ENCODE data around the gene GPR63. TPM values are rescaled to one million over a fixed set of nuclear protein-coding genes. Genes with fewer than 3 reads are reported as not detected.
"Not testable (repeated sequence)": the region's sequence is repeated elsewhere in the genome, so short reads cannot be mapped to it uniquely, and the experiment has no call there.

The GPR63 gene
- total RNA-seq = 0.98 and 2.2 TPM in 2 replicates

- no peak for DNase-seq (ENCODE audit: low read depth)
- no peak for TF ChIP-seq CTCF (conservative IDR thresholded peaks at IDR 0.05; ENCODE audit: low read depth, low read length)
- H3K4me3 ChIP-seq (ENCODE audit: low read depth, low read length) = peak within 1 kb of the TSS; percentile 77
These were observed at the start of gene GPR63 for GRCh38 chr6:96837081-96837971. TSS of gene GPR63 (minus strand) at chr6:96837477. CDS start at chr6:96799731, 37,746 bp downstream.

GRCh38 chr6:96886519-96886918 is 49.2 kb upstream of the GPR63 start:
- TF ChIP-seq CTCF (conservative IDR thresholded peaks at IDR 0.05; ENCODE audit: low read depth, low read length) = no peak
- DNase-seq (ENCODE audit: low read depth) = no peak
- H3K4me3 ChIP-seq (ENCODE audit: low read depth, low read length) = no peak overlapping the region

- H3K4me3 ChIP-seq (ENCODE audit: low read depth, low read length) = peak overlapping the region; percentile 32
- not testable (repeated sequence) for DNase-seq (ENCODE audit: low read depth)
These were observed 47.9 kb upstream of the GPR63 start for GRCh38 chr6:96885187-96885631.

GRCh38 chr6:96878143-96878542 is 40.9 kb upstream of the GPR63 start:
- H3K4me3 ChIP-seq (ENCODE audit: low read depth, low read length) = no peak overlapping the region
- TF ChIP-seq CTCF (conservative IDR thresholded peaks at IDR 0.05; ENCODE audit: low read depth, low read length) = no peak
- DNase-seq (ENCODE audit: low read depth) = no peak

- DNase-seq (ENCODE audit: low read depth) = no peak
- no peak for TF ChIP-seq CTCF (conservative IDR thresholded peaks at IDR 0.05; ENCODE audit: low read depth, low read length)
- H3K4me3 ChIP-seq (ENCODE audit: low read depth, low read length) = no peak overlapping the region
These were observed 39.7 kb upstream of the GPR63 start for GRCh38 chr6:96876886-96877545.

GRCh38 chr6:96872976-96873375 is 35.7 kb upstream of the GPR63 start:
- TF ChIP-seq CTCF (conservative IDR thresholded peaks at IDR 0.05; ENCODE audit: low read depth, low read length) = no peak
- no peak overlapping the region for H3K4me3 ChIP-seq (ENCODE audit: low read depth, low read length)
- no peak for DNase-seq (ENCODE audit: low read depth)

GRCh38 chr6:96865055-96865405 is 27.8 kb upstream of the GPR63 start:
- no peak overlapping the region for H3K4me3 ChIP-seq (ENCODE audit: low read depth, low read length)
- TF ChIP-seq CTCF (conservative IDR thresholded peaks at IDR 0.05; ENCODE audit: low read depth, low read length) = no peak
- no peak for DNase-seq (ENCODE audit: low read depth)

Measured in epithelial cell of proximal tubule (primary cell).